Upper lobe of left lung (tissue), 6 donors: ENCODE data around the gene HLA-DPA1. TPM values are rescaled to one million over a fixed set of nuclear protein-coding genes. Genes with fewer than 3 reads are reported as not detected.
A peak's percentile ranks its signal among the peaks of the same experiment; 100 is the strongest.

Experiments
- ATAC-seq, 2 donors: fragments of 200-7000 bp; cut with Tn5 transposase; one replicate each; pipeline ENCODE4 v1.9.1; 2022; ENCODE audit warnings: mild to moderate bottlenecking in 2 of 2, moderate library complexity in 2 of 2; ENCODE audit not compliant: low FRiP score in 2 of 2
- DNase-seq, 2 donors: peaks; one replicate each; pipeline ENCODE4 v3.0.0-alpha.2; 2019 to 2020
- H3K27ac ChIP-seq, 4 donors: fragments of 200-600 bp; sonication (generic); one replicate each; pipeline ENCODE4 v1.5.1; 2016 to 2019
- H3K27me3 ChIP-seq, 4 donors: fragments of 200-600 bp; sonication (generic); one replicate each; pipeline ENCODE4 v1.5.1; 2017 to 2019
- H3K36me3 ChIP-seq, 4 donors: fragments of 200-600 bp; sonication (generic); one replicate each; pipeline ENCODE4 v1.5.1; 2016 to 2019
- H3K4me1 ChIP-seq, 4 donors: fragments of 200-600 bp; sonication (generic); one replicate each; pipeline ENCODE4 v1.5.1; 2018 to 2019
- H3K4me3 ChIP-seq, 4 donors: fragments of 200-600 bp; sonication (generic); one replicate each; pipeline ENCODE4 v1.5.1; 2017 to 2019; ENCODE audit warnings: mild to moderate bottlenecking in 2 of 4, moderate library complexity in 1 of 4
- H3K9me3 ChIP-seq, 4 donors: fragments of 200-600 bp; sonication (generic); one replicate each; pipeline ENCODE4 v1.5.1; 2018 to 2019
- EP300 ChIP-seq, 4 donors: sonication (generic); formaldehyde crosslinking; IDR thresholded peaks; one replicate each; pipeline ENCODE4 v1.5.1; 2017; ENCODE audit warnings: antibody characterized with exemption in 4 of 4, control low read depth in 2 of 4
- POLR2A ChIP-seq, 4 donors: fragments of 450-650 bp; IDR thresholded peaks; one replicate each; pipeline ENCODE4 v1.5.1; 2016 to 2017; ENCODE audit warnings: antibody characterized with exemption in 4 of 4, mild to moderate bottlenecking in 2 of 4
- POLR2AphosphoS5 ChIP-seq, 2 donors: sonication (generic); formaldehyde crosslinking; IDR thresholded peaks; one replicate each; pipeline ENCODE4 v1.5.1; 2017; ENCODE audit warnings: antibody characterized with exemption in 2 of 2
- WGBS, 2 donors: methylation state at CpG; one replicate each; pipeline ENCODE4 v1.1.5; 2017 to 2018; 5-methylcytosine and 5-hydroxymethylcytosine counted together
- total RNA-seq, 6 donors: library from RNA; depleted of rRNA in 4 of 6; stranded (reverse); fragments of >200 nt in 4 of 6; gene quantifications; one replicate each; pipeline versions ENCODE4 v1.1.0 to v1.2.1, GENCODE V29; 2016 to 2021
- TF ChIP-seq, protein P1 (sequence below), 6 experiments: fragments of 450-650 bp in 4 of 6; fragments of 200-600 bp in 2 of 6; sonication (generic) in 2 of 6; IDR thresholded peaks; one replicate each; pipeline ENCODE4 v1.5.1; 2016 to 2019; ENCODE audit warnings: antibody characterized with exemption in 6 of 6
- donor health status: DM: no; HTN: no; CAD: no; lungs with moderate emphysema.
- donor health status: DM: no; HTN: yes; CAD: no; lungs with severe emphysema.

The HLA-DPA1 gene
- total RNA-seq, 6 donors from 2014 or later = 109 to 674 (median 399) TPM

DNA sequence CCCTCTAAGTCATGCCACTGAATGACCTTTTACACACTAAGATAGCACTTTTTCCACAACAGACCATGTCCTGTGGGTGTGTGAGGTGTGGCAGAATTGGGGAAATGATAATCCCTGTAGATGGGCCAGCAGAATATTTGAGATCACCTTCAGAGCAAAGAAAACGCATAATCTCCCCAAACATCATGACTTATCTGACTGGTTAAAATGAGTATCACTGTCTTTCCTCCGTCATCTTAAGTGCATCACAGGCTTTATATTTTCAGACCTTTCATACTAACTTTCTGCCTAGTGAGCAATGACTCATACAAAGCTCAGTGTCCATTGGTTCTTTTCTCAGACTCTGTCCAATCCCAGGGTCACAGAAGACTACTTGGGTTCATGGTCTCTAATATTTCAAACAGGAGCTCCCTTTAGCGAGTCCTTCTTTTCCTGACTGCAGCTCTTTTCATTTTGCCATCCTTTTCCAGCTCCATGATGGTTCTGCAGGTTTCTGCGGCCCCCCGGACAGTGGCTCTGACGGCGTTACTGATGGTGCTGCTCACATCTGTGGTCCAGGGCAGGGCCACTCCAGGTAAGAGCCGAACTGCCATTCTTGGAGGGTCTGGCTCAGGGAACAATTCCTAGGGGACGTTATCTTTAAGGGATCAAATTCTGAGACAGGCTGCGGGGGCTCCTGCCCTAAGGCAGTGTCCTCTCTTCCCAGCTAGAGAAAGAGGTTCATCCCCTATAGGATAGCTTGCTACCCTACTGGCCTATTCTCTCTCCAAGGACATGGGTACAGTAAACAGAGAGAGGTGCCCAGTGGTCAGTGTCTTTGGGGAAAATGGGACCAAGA is 2.3 kb upstream of the HLA-DPA1 start, which contains the start of gene HLA-DPB1:
TSS of gene HLA-DPB1 (plus strand) at position 423 of the 838 bp plus-strand sequence. CDS start at position 475, 52 bp downstream.
- H3K4me3 ChIP-seq = peak within 1 kb of the TSS; percentile 41 to 56 (median 51)
- DNase-seq (peak in 1 of 2 donors; percentile 44), ATAC-seq (peak; percentile 85 to 91)
- peak within 1 kb of the TSS; percentile 75 to 89 (median 88) for H3K27ac ChIP-seq
- peaks cover 16 to 34% (median 25%) of the 10 kb centered on the region in 4 donors for H3K4me1 ChIP-seq
- no peaks in the 10 kb centered on the region for H3K9me3 ChIP-seq
- no peaks in the 10 kb centered on the region for H3K36me3 ChIP-seq
- H3K27me3 ChIP-seq = no peaks in the 10 kb centered on the region
- WGBS, 2 donors = 19 to 26% methylated on average over 9 to 10 of the region's 10 CpGs
- TF ChIP-seq POLR2A (IDR thresholded peaks at IDR 0.05) (peak in 3 of 4 donors; percentile 47 to 86 (median 56)), POLR2AphosphoS5 (IDR thresholded peaks at IDR 0.05) (peak in 1 of 2 donors; percentile 25)
- TF ChIP-seq, protein P1, sequence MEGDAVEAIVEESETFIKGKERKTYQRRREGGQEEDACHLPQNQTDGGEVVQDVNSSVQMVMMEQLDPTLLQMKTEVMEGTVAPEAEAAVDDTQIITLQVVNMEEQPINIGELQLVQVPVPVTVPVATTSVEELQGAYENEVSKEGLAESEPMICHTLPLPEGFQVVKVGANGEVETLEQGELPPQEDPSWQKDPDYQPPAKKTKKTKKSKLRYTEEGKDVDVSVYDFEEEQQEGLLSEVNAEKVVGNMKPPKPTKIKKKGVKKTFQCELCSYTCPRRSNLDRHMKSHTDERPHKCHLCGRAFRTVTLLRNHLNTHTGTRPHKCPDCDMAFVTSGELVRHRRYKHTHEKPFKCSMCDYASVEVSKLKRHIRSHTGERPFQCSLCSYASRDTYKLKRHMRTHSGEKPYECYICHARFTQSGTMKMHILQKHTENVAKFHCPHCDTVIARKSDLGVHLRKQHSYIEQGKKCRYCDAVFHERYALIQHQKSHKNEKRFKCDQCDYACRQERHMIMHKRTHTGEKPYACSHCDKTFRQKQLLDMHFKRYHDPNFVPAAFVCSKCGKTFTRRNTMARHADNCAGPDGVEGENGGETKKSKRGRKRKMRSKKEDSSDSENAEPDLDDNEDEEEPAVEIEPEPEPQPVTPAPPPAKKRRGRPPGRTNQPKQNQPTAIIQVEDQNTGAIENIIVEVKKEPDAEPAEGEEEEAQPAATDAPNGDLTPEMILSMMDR (IDR thresholded peaks at IDR 0.05) = no peak

DNA sequence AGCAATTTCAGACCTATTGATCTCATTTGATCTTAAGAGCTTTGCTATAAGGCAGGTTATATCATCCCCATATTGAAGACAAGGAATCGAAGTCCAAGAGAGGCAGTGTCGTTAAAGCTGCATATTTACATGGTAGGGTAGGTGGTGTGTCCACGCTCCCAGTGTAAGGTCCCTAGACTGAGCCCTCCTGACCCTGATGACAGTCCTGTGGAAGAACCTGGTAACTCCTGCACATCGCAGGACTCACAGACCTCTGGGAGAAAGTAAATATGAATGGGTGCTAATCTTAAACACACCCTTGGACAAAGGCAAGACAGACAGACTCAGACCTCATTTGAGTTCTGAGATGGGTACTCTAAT is 1.7 kb upstream of the HLA-DPA1 start:
- H3K9me3 ChIP-seq = no peaks in the 10 kb centered on the region
- peak overlapping the region; percentile 56 to 89 (median 88) for H3K27ac ChIP-seq
- peaks cover 16 to 34% (median 26%) of the 10 kb centered on the region in 4 donors for H3K4me1 ChIP-seq
- TF ChIP-seq POLR2A (IDR thresholded peaks at IDR 0.05) (no peak), EP300 (IDR thresholded peaks at IDR 0.05) (no peak), POLR2AphosphoS5 (IDR thresholded peaks at IDR 0.05) (no peak)
- TF ChIP-seq, protein P1 (IDR thresholded peaks at IDR 0.05) = no peak
- WGBS, 2 donors = 88 to 90% methylated on average over 4 of the region's 4 CpGs
- H3K36me3 ChIP-seq = no peaks in the 10 kb centered on the region
- DNase-seq (no peak), ATAC-seq (no peak)
- no peak overlapping the region for H3K4me3 ChIP-seq
- no peaks in the 10 kb centered on the region for H3K27me3 ChIP-seq

DNA sequence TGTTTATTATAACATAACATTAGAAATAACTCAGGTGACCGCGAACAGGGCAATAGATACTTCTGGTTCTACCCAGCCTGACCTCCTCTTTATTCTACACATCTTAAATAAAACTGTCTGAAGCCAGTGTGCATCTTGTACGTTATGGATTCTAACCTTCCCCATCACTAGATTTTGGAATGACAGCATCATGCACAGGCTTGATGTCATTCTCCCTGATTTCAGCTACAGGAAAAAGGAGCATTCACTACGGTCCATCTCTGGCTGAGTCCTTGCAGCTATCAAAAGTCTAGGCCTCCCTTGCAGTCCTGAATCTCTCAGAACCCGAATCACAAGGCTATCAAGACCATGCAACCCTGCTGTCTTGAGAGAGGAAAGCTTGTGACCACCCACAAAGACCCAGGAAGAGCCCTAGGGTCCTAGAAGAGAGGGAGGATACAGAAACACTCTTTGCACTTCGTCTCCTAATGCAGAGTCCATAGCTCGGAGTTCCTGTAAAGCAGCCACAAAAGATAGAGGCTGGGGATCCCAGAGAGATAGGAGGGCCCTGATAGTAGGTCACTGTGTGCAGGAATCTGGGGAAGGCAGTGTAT is 845 bp downstream of the HLA-DPA1 start:
- Histone ChIP-seq H3K4me1 (peaks cover 14 to 34% (median 19%) of the 10 kb centered on the region in 4 donors), H3K27me3 (no peaks in the 10 kb centered on the region), H3K36me3 (peaks cover 0 to 21% (median 11%) of the 10 kb centered on the region in 4 donors), H3K27ac (peak overlapping the region; percentile 26 to 89 (median 81)), H3K4me3 (peak overlapping the region in 3 of 4 donors; percentile 48 to 53 (median 49)), H3K9me3 (no peaks in the 10 kb centered on the region)
- no peak for ATAC-seq
- no peak for TF ChIP-seq POLR2A (IDR thresholded peaks at IDR 0.05)
- no peak for TF ChIP-seq EP300 (IDR thresholded peaks at IDR 0.05)
- TF ChIP-seq POLR2AphosphoS5 (IDR thresholded peaks at IDR 0.05) = no peak
- TF ChIP-seq, protein P1 (IDR thresholded peaks at IDR 0.05) = no peak
- DNase-seq = no peak
- WGBS, 2 donors = 37 to 60% methylated on average over 7 of the region's 7 CpGs

DNA sequence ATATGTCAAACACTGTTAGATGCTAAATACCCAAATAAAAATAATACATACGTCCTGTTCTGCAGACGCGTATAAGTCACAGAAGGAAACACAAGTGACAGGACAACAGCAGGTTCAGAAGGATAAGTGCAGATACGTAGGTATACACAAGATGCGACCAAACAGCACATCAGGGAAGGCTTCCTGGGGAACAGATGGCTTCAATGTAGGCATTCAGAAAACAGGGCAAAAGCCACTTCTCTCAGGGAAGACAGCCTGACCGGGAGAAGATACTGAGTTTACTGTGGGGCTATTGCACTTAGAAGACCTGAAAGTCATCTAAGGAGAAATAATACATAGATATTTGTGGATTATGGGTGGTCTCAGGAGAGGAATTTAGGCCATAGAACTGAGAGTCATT is 1.9 kb downstream of the HLA-DPA1 start:
- Histone ChIP-seq H3K27ac (no peak overlapping the region), H3K4me3 (peak overlapping the region in 2 of 4 donors; percentile 49 to 53)

More for the DNA sequence above, 1.9 kb downstream of the HLA-DPA1 start:
- TF ChIP-seq POLR2AphosphoS5 (IDR thresholded peaks at IDR 0.05) (no peak), EP300 (IDR thresholded peaks at IDR 0.05) (no peak), POLR2A (IDR thresholded peaks at IDR 0.05) (no peak)
- TF ChIP-seq, protein P1 (IDR thresholded peaks at IDR 0.05) = no peak
- Histone ChIP-seq H3K36me3 (peaks cover 0 to 31% (median 16%) of the 10 kb centered on the region in 4 donors), H3K4me1 (peaks cover 12 to 32% (median 19%) of the 10 kb centered on the region in 4 donors), H3K9me3 (no peaks in the 10 kb centered on the region), H3K27me3 (no peaks in the 10 kb centered on the region)
- no peak for DNase-seq
- ATAC-seq = no peak
- WGBS, 2 donors = 42 to 54% methylated on average over 6 of the region's 6 CpGs
